ENCODE data around the gene ALG6. TPM values are rescaled to one million over a fixed set of nuclear protein-coding genes. Genes with fewer than 3 reads are reported as not detected.

The ALG6 gene
- total RNA-seq (2022; extraction: Qiagen RNA extraction; ENCODE audit: low read depth) = 4.0 to 6.4 TPM (median 5.3 TPM) in 5 replicates

DNA sequence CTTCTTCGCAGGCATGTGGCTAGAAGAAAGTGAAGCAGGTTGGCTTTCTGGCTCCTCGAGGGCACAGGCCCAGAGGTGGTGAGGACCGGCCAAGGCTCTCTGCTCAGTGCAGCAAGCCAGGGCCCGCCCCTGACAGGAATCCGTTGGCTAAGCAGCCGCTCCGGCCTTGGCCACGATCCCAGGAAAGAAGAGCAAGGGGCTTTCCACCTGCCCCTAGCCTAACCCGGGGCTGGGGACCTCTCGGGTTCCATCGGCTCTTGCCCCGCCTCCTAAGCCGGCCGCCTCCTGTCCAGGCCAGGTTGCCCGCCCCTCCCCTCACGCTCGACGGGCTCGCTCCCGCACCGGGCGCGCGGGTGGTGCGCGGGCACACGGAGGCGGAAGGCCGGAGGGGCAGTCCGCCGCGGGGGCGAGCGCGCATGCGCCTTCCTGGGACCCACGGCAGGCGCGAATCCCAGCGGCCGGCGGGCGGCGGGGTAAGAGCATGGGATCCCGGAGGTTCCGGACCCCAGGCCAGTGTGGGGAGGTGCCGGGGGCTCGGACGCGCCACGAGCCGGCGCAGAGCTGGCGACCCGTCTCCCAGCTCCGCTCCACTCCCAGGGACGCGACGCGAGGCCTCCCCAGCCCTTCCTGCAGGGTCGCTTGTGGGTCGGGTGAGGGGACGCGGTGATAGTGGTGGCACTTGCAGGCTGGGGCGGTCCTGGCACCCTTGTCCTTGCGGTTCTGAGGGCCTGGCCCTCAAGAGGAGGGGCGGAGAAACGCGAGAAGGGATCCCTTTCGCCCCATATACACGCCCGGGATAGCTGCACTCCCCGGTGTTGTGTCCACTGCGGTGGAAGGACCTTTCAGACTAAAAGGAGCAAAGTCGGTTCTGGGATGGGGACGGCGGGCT, at the start of gene ALG6:
Gene ALG6 (plus strand): TSS at position 413 of the 889 bp plus-strand sequence. CDS start 3,351 bp downstream, outside the sequence.

DNA sequence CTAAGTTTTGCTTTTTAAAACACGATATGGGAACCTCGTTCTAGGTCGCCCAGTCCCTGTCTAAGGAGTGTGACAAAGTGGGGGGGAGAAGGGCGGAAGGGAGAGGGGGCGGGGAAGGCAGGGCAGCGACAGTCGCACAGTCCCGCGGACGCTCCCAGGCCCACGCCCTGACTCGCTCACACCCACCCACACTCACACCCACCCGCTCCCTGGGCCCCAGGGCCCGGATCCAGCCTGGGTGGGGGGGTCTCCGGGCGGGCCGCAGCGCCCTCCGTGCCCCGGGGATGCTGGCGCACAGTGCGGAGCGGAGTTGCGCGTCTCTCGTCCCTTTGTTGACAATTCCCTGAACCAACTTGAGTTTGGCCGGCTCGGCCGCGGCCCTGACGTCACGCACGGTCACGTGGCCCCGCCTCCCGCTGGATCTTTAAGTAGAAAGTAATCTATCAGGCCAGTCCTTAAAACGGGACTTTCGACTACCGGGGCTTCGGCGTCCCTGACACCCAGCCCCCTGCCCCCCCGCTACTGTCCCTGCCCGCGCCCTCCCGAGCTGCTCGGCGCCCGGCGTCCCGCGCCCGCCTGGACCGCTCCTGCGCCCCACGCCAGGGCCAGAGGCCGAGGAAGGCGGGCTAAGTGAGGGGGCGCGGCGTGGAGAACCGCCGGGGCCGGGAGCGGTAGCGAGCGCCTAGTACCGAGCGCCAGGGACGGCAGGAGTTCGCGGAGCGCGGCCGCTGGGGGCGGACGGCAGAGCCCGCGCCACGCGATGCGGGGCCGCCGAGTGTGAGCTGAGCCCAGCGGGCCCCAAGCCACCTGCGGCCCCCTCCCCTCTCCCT, 45.1 kb upstream of the ALG6 start, which contains the start of gene FOXD3:
Gene FOXD3 (plus strand): TSS at position 454 of the 830 bp plus-strand sequence. CDS start 492 bp downstream, outside the sequence.

Other genes starting within 250 kb of the ALG6 start
- gene FOXD3, start 45.1 kb upstream of the ALG6 start, total RNA-seq (2022; extraction: Qiagen RNA extraction; ENCODE audit: low read depth) = 0.34 to 0.96 TPM (median 0.72 TPM) in 5 replicates
- 24.5 to 27.6 TPM (median 26.1 TPM) in 5 replicates for gene ITGB3BP, start 155.6 kb downstream of the ALG6 start, total RNA-seq (2022; extraction: Qiagen RNA extraction; ENCODE audit: low read depth)
- 1.8 to 3.1 TPM (median 2.8 TPM) in 5 replicates for gene EFCAB7, start 155.9 kb downstream of the ALG6 start, total RNA-seq (2022; extraction: Qiagen RNA extraction; ENCODE audit: low read depth)
- gene PGM1, start 225.8 kb downstream of the ALG6 start, total RNA-seq (2022; extraction: Qiagen RNA extraction; ENCODE audit: low read depth) = 32.8 to 39.0 TPM (median 37.3 TPM) in 5 replicates

Data from A549 treated with GW870086 at 1 μM for 4 hours (cell line).